ENCODE measurements around the gene SYVN1.

SYVN1 gene

DNA sequence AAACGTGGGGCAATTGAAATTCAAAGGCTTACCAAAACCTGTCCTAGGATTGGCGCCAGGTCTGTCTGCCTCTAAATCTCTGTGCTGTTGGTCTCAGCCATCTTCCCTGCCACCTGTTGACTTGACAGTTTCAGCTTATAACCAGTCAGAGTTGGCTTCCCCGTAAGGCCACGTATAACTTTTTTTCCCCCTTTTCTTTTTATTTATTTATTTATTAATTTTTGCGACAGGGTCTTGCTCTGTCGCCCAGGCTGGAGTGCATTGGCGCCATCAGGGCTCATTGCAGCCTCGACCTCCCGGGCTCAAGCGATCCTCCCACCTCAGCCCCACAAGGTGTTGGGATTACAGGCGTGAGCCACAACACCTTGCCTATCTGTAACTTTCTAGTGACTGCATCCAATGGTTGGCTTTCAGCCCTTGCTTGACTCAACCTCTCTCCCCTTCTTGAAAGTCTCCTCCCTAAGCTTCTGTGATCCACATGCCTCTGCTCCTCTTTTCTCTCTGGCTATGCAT, 1.4 kb upstream of the SYVN1 start:
- no peaks in the 10 kb centered on the region for H3K9me3 Mint-ChIP-seq
- peaks cover 18% of the 10 kb centered on the region for H3K36me3 Mint-ChIP-seq
- H3K27me3 Mint-ChIP-seq, result no peaks in the 10 kb centered on the region
- DNase-seq (ENCODE audit: low spot score in 2 of 2) (no peak), ATAC-seq (ENCODE audit: low read depth) (no peak)
- H3K27ac Mint-ChIP-seq, result peak overlapping the region; percentile 100
- H3K4me3 Mint-ChIP-seq, result peak overlapping the region; percentile 100
- peaks cover 41% of the 10 kb centered on the region for H3K4me1 Mint-ChIP-seq

DNA sequence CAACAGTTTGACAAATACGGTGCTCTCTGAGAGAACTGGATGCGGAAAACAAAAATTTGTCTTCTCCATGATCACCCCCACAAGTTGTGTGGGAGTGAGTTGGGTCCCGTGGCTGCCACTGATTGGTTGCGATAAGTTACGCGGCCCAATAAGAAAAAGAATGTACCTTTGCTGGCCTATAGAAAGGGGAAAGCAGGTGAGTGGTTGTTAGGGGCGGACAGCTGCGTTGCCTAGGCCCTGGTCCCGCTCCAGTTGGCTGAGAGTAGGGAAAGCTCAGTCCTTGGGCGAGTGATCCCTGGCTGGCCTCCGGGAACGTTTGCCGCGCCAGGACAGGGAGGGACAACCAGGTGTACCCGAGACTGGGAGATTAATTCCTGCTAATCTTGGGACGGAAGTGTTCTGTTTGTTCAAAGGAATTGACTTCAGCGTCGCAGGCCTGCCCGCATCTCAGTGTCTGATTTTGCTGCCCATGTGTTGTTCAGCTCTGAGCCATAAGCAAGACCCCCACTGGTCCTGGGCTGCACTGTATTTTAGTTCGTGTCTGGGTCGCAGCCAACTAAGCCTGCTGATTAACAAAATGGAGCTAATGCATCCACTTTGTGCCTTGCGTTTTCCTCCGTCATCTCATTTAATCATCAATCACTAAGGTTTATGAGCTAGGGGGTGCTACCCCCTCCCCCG, 773 bp upstream of the SYVN1 start:
- H3K36me3 Mint-ChIP-seq, result peaks cover 22% of the 10 kb centered on the region

DNA sequence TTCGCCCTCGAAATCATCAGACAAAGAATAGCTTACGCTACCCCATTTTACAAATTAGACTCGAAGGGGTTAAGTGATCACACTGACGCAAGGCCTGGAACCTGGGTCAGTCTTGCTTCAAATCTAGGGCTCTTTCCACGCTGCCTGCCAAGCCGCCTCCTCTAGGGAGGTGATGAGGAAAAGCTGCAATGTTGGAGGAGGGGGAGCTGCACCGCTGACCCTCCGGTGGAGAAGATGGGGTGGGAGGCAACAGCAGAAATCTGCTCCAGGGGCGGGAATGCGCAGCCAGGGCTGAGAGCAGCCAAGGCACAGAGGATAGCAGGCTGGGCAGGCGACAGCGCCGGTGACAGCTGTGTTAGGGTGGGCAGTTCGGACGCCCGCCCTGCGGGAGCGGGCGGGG, 595 bp downstream of the SYVN1 start:
- H3K4me3 Mint-ChIP-seq, result peak overlapping the region; percentile 100
- ATAC-seq (ENCODE audit: low read depth), result no peak
- H3K4me1 Mint-ChIP-seq, result peaks cover 51% of the 10 kb centered on the region
- no peaks in the 10 kb centered on the region for H3K27me3 Mint-ChIP-seq
- H3K36me3 Mint-ChIP-seq, result peaks cover 23% of the 10 kb centered on the region
- H3K27ac Mint-ChIP-seq, result peak overlapping the region; percentile 100
- no peaks in the 10 kb centered on the region for H3K9me3 Mint-ChIP-seq
- no peak for DNase-seq (ENCODE audit: low spot score in 2 of 2)

More for the DNA sequence above, 773 bp upstream of the SYVN1 start:
- no peaks in the 10 kb centered on the region for H3K9me3 Mint-ChIP-seq
- H3K27me3 Mint-ChIP-seq, result no peaks in the 10 kb centered on the region
- peak overlapping the region; percentile 100 for H3K4me3 Mint-ChIP-seq
- H3K4me1 Mint-ChIP-seq, result peaks cover 45% of the 10 kb centered on the region
- DNase-seq (ENCODE audit: low spot score in 2 of 2), result peak in 1 of 2 donors; percentile 77
- H3K27ac Mint-ChIP-seq, result peak overlapping the region; percentile 100
- peak; percentile 73 for ATAC-seq (ENCODE audit: low read depth)

- Mint-ChIP-seq H3K27me3 (no peaks in the 10 kb centered on the region), H3K36me3 (peaks cover 23% of the 10 kb centered on the region), H3K27ac (peak overlapping the region; percentile 100), H3K4me1 (peaks cover 51% of the 10 kb centered on the region), H3K9me3 (no peaks in the 10 kb centered on the region), H3K4me3 (peak overlapping the region; percentile 100)
- ATAC-seq (ENCODE audit: low read depth) (peak; percentile 8), DNase-seq (ENCODE audit: low spot score in 2 of 2) (peak; percentile 47 to 55)
Observed at GRCh38 chr11:65132988-65133700, 1.2 kb downstream of the SYVN1 start.

GRCh38 chr11:65132238-65132987, 1.9 kb downstream of the SYVN1 start:
- peaks cover 23% of the 10 kb centered on the region for H3K36me3 Mint-ChIP-seq
- H3K27ac Mint-ChIP-seq, result peak overlapping the region; percentile 100

GRCh38 chr11:65131895-65132237, 2.5 kb downstream of the SYVN1 start:
- no peak for ATAC-seq (ENCODE audit: low read depth)
- Mint-ChIP-seq H3K4me1 (peaks cover 53% of the 10 kb centered on the region), H3K9me3 (no peaks in the 10 kb centered on the region), H3K27me3 (no peaks in the 10 kb centered on the region), H3K27ac (peak overlapping the region; percentile 100), H3K4me3 (peak overlapping the region; percentile 100), H3K36me3 (peaks cover 25% of the 10 kb centered on the region)
- DNase-seq (ENCODE audit: low spot score in 2 of 2), result no peak

More at GRCh38 chr11:65132238-65132987, 1.9 kb downstream of the SYVN1 start:
- Mint-ChIP-seq H3K27me3 (no peaks in the 10 kb centered on the region), H3K4me1 (peaks cover 52% of the 10 kb centered on the region), H3K4me3 (peak overlapping the region; percentile 100), H3K9me3 (no peaks in the 10 kb centered on the region)
- ATAC-seq (ENCODE audit: low read depth) (peak; percentile 55), DNase-seq (ENCODE audit: low spot score in 2 of 2) (peak; percentile 54 to 59)

- Mint-ChIP-seq H3K4me1 (peaks cover 55% of the 10 kb centered on the region), H3K27ac (peak overlapping the region; percentile 78), H3K4me3 (peak overlapping the region; percentile 100), H3K9me3 (no peaks in the 10 kb centered on the region), H3K27me3 (no peaks in the 10 kb centered on the region), H3K36me3 (peaks cover 29% of the 10 kb centered on the region)
- ATAC-seq (ENCODE audit: low read depth), result no peak
- no peak for DNase-seq (ENCODE audit: low spot score in 2 of 2)
Observed at GRCh38 chr11:65131417-65131776, 2.9 kb downstream of the SYVN1 start.

DNA sequence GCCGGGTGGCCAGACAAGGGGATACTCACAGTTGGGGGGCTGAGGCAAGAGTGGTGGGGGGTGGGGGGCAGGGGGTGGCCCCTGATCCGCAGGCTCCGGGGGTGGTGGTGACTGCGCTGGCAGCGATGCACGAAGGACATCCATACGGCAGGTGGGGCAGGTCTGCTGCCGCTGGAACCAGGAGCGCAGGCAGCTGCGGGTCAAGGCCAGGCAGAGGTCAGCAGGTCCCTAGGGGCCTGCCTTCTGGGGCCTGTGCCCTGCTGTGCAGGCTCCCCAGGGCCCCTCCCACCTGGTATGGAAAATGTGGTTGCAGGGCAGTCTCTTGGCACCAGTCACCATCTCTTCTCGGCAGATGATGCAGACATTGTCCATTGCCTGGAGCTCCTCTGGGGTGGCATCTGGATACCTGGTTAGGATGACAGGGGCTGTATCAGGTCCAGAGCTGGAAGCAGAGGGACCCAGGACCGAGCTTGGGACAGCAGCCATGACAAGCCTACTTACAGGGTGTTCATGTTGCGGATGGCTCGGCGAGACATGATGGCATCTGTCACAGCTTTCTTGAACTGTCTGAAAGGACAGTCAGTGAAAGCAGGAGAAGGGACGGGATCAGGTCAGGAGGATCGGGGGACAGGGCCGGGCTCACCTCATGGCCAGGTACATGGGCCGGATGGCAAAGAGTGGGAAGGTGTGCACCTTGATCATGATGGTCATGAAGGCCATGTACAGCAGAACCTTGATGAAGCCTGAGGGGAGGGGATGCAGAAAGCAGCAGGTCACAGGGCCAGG, 3.5 kb downstream of the SYVN1 start:
- Mint-ChIP-seq H3K36me3 (peaks cover 30% of the 10 kb centered on the region), H3K4me3 (peak overlapping the region; percentile 100), H3K27ac (peak overlapping the region; percentile 78), H3K9me3 (no peaks in the 10 kb centered on the region), H3K27me3 (no peaks in the 10 kb centered on the region), H3K4me1 (peaks cover 49% of the 10 kb centered on the region)
- DNase-seq (ENCODE audit: low spot score in 2 of 2) (no peak), ATAC-seq (ENCODE audit: low read depth) (no peak)

- peak overlapping the region; percentile 100 for H3K4me3 Mint-ChIP-seq
- peak in 1 of 2 donors; percentile 37 for DNase-seq (ENCODE audit: low spot score in 2 of 2)
- peaks cover 44% of the 10 kb centered on the region for H3K4me1 Mint-ChIP-seq
- H3K27ac Mint-ChIP-seq, result peak overlapping the region; percentile 78
- no peaks in the 10 kb centered on the region for H3K9me3 Mint-ChIP-seq
- H3K27me3 Mint-ChIP-seq, result no peaks in the 10 kb centered on the region
- peak; percentile 6 for ATAC-seq (ENCODE audit: low read depth)
- peaks cover 33% of the 10 kb centered on the region for H3K36me3 Mint-ChIP-seq
Observed at GRCh38 chr11:65129649-65130441, 4.5 kb downstream of the SYVN1 start.

GRCh38 chr11:65128182-65129145, 5.9 kb downstream of the SYVN1 start:
- no peak overlapping the region for H3K4me3 Mint-ChIP-seq
- H3K27me3 Mint-ChIP-seq, result no peaks in the 10 kb centered on the region
- H3K36me3 Mint-ChIP-seq, result peaks cover 30% of the 10 kb centered on the region
- peaks cover 41% of the 10 kb centered on the region for H3K4me1 Mint-ChIP-seq
- no peak for ATAC-seq (ENCODE audit: low read depth)
- H3K9me3 Mint-ChIP-seq, result no peaks in the 10 kb centered on the region
- no peak overlapping the region for H3K27ac Mint-ChIP-seq
- DNase-seq (ENCODE audit: low spot score in 2 of 2), result no peak

DNA sequence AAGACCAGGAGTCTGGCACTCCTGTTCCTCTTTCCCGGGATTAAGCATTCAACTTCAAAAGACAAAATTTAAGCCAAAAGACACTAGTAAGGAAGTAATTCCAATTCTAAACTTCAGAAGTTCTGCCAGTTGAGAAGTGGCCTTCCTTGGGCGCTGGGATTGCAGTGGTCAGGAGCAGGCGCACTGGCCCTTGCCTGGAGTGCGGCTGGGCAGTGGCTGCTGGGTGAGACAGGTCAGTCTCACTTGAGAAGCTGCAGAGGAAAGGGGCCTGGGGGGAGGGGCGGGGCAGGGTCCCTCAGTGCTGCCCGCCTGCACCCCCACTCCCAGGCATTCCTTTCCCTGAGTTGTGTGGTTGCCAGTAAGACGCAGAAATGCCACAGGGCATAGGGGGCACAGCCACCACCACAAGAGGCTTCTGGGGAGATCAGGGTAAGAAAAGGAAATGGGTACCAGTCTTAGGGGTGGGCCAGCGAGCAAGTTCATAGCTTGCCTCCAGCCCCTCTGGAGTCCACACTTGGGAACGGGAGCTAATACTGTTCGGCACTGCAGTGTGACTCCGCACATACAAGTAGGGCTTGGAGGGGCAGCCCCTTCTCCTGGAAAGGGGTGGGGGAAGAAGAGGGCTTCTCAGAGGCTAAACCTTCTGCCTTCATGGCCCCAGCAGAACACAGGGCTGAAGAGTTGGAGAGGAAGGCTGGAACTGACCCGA, 6.7 kb downstream of the SYVN1 start:
- no peak overlapping the region for H3K27ac Mint-ChIP-seq
- peaks cover 37% of the 10 kb centered on the region for H3K4me1 Mint-ChIP-seq
- DNase-seq (ENCODE audit: low spot score in 2 of 2) (no peak), ATAC-seq (ENCODE audit: low read depth) (no peak)
- H3K4me3 Mint-ChIP-seq, result no peak overlapping the region
- no peaks in the 10 kb centered on the region for H3K9me3 Mint-ChIP-seq
- peaks cover 24% of the 10 kb centered on the region for H3K36me3 Mint-ChIP-seq
- H3K27me3 Mint-ChIP-seq, result no peaks in the 10 kb centered on the region

Measured in memory B cell (primary cell).